ENCODE data around the gene DHTKD1.

GRCh38 chr10:12067336-12067735 is 1.4 kb upstream of the DHTKD1 start:
- no peak for TF ChIP-seq CTCF (IDR thresholded peaks at IDR 0.05 in 2 of 3, conservative IDR thresholded peaks at IDR 0.05 in 1 of 3; ENCODE audit: borderline replicate concordance in 1 of 3, insufficient read depth in 1 of 3, low read depth in 2 of 3, low read length in 2 of 3)
- no peak for TF ChIP-seq POLR2AphosphoS5 (IDR thresholded peaks at IDR 0.05; ENCODE audit: low read depth, low read length)
- no peak for TF ChIP-seq RAD21 (IDR thresholded peaks at IDR 0.05; ENCODE audit: low read depth)
- no peak for TF ChIP-seq CEBPB (IDR thresholded peaks at IDR 0.05; ENCODE audit: low read depth)

All from HCT116 (cell line).